ENCODE data around the gene COL7A1.

- TF ChIP-seq, protein P1, sequence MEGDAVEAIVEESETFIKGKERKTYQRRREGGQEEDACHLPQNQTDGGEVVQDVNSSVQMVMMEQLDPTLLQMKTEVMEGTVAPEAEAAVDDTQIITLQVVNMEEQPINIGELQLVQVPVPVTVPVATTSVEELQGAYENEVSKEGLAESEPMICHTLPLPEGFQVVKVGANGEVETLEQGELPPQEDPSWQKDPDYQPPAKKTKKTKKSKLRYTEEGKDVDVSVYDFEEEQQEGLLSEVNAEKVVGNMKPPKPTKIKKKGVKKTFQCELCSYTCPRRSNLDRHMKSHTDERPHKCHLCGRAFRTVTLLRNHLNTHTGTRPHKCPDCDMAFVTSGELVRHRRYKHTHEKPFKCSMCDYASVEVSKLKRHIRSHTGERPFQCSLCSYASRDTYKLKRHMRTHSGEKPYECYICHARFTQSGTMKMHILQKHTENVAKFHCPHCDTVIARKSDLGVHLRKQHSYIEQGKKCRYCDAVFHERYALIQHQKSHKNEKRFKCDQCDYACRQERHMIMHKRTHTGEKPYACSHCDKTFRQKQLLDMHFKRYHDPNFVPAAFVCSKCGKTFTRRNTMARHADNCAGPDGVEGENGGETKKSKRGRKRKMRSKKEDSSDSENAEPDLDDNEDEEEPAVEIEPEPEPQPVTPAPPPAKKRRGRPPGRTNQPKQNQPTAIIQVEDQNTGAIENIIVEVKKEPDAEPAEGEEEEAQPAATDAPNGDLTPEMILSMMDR (IDR thresholded peaks at IDR 0.05): no peak
- TF ChIP-seq POLR2AphosphoS5 (IDR thresholded peaks at IDR 0.05) (no peak), POLR2A (IDR thresholded peaks at IDR 0.05) (no peak), EP300 (IDR thresholded peaks at IDR 0.05) (no peak)
These were observed 46.3 kb upstream of the COL7A1 start for GRCh38 chr3:48641396-48641795.
